C4-2B (cell line): Measurements from ENCODE around the gene NATD1.

Experiments used
- ZFX ChIP-seq: fragments of 450-650 bp; IDR thresholded peaks from 2 replicates; pipeline ENCODE4 v1.6.1; 2017
- TF ChIP-seq, protein P1 (sequence below): fragments of 450-650 bp; conservative IDR thresholded peaks from 2 replicates; pipeline ENCODE4 v1.5.1; 2017; ENCODE audit warnings: mild to moderate bottlenecking

DNA sequence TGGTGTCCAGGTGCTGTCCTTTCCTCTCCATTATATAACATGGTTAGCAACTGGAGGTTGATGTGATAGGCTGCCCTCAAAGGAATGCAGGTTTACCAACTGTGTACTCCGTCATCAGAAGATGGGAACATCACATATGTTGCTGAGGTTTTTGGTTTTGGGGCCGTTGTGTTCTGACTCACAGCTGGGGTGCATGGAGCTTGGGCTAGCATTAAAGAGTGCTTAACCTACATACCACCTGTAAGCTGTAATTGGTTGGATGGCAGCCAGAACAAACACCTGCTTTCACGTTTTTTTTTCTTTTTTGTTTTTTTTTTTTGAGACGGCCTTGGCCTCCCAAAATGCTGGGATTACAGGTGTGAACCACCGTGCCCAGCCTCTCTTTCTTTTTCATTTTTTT, 60.2 kb downstream of the NATD1 start:
- no peak for TF ChIP-seq ZFX
- TF ChIP-seq, protein P1, sequence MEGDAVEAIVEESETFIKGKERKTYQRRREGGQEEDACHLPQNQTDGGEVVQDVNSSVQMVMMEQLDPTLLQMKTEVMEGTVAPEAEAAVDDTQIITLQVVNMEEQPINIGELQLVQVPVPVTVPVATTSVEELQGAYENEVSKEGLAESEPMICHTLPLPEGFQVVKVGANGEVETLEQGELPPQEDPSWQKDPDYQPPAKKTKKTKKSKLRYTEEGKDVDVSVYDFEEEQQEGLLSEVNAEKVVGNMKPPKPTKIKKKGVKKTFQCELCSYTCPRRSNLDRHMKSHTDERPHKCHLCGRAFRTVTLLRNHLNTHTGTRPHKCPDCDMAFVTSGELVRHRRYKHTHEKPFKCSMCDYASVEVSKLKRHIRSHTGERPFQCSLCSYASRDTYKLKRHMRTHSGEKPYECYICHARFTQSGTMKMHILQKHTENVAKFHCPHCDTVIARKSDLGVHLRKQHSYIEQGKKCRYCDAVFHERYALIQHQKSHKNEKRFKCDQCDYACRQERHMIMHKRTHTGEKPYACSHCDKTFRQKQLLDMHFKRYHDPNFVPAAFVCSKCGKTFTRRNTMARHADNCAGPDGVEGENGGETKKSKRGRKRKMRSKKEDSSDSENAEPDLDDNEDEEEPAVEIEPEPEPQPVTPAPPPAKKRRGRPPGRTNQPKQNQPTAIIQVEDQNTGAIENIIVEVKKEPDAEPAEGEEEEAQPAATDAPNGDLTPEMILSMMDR = no peak
